Measurements from ENCODE around the gene TIAM2. TPM values are rescaled to one million over a fixed set of nuclear protein-coding genes. Genes with fewer than 3 reads are reported as not detected.
A peak's percentile ranks its signal among the peaks of the same experiment; 100 is the strongest.

Gene TIAM2
- total and polyA plus RNA-seq, 10 of the 15 experiments (the other 5 are each of a cell fraction or from before 2014, with no cell fraction given) = 1.1 to 10.5 (median 2.3) TPM

DNA sequence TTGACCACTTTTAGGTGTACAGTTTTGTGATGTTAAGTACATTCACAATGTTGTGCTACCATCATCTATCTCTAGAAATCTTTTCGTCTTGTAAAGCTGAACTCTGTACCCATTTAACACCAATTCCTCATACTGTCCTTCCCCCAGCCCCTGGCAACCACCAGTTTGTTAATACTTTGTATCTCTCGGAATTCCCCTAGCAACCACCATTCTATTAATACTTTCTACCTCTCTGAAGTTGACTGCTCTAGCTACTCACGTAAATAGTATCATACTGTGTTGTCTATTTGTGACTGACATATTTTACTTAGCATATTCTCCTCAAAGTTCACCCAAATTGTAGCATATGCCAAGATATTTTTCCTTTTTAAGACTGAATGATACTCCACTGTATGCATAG is 186.4 kb downstream of the TIAM2 start (continued):
- TF ChIP-seq, protein P1, sequence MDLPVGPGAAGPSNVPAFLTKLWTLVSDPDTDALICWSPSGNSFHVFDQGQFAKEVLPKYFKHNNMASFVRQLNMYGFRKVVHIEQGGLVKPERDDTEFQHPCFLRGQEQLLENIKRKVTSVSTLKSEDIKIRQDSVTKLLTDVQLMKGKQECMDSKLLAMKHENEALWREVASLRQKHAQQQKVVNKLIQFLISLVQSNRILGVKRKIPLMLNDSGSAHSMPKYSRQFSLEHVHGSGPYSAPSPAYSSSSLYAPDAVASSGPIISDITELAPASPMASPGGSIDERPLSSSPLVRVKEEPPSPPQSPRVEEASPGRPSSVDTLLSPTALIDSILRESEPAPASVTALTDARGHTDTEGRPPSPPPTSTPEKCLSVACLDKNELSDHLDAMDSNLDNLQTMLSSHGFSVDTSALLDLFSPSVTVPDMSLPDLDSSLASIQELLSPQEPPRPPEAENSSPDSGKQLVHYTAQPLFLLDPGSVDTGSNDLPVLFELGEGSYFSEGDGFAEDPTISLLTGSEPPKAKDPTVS (IDR thresholded peaks at IDR 0.05; ENCODE audit: low read depth, low read length) = no peak
- peak; percentile 66 to 88 for TF ChIP-seq EP300 (IDR thresholded peaks at IDR 0.05; ENCODE audit: borderline replicate concordance in 1 of 2, control insufficient read depth in 1 of 2, low read depth in 2 of 2, low read length in 2 of 2)
- no peak for TF ChIP-seq KAT2A (conservative IDR thresholded peaks at IDR 0.05; ENCODE audit: control insufficient read depth, low read depth, low read length)
- TF ChIP-seq MYB (IDR thresholded peaks at IDR 0.05; ENCODE audit: borderline replicate concordance, low read depth, low read length) = no peak
- TF ChIP-seq, protein P2, sequence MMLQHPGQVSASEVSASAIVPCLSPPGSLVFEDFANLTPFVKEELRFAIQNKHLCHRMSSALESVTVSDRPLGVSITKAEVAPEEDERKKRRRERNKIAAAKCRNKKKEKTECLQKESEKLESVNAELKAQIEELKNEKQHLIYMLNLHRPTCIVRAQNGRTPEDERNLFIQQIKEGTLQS (IDR thresholded peaks at IDR 0.05; ENCODE audit: borderline replicate concordance, extremely low read depth, low read depth, low read length) = no peak
- TF ChIP-seq, protein P3, sequence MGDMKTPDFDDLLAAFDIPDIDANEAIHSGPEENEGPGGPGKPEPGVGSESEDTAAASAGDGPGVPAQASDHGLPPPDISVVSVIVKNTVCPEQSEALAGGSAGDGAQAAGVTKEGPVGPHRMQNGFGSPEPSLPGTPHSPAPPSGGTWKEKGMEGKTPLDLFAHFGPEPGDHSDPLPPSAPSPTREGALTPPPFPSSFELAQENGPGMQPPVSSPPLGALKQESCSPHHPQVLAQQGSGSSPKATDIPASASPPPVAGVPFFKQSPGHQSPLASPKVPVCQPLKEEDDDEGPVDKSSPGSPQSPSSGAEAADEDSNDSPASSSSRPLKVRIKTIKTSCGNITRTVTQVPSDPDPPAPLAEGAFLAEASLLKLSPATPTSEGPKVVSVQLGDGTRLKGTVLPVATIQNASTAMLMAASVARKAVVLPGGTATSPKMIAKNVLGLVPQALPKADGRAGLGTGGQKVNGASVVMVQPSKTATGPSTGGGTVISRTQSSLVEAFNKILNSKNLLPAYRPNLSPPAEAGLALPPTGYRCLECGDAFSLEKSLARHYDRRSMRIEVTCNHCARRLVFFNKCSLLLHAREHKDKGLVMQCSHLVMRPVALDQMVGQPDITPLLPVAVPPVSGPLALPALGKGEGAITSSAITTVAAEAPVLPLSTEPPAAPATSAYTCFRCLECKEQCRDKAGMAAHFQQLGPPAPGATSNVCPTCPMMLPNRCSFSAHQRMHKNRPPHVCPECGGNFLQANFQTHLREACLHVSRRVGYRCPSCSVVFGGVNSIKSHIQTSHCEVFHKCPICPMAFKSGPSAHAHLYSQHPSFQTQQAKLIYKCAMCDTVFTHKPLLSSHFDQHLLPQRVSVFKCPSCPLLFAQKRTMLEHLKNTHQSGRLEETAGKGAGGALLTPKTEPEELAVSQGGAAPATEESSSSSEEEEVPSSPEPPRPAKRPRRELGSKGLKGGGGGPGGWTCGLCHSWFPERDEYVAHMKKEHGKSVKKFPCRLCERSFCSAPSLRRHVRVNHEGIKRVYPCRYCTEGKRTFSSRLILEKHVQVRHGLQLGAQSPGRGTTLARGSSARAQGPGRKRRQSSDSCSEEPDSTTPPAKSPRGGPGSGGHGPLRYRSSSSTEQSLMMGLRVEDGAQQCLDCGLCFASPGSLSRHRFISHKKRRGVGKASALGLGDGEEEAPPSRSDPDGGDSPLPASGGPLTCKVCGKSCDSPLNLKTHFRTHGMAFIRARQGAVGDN (IDR thresholded peaks at IDR 0.05) = peak; percentile 45; the same call in 1 of the 2 replicates
- no peak for TF ChIP-seq ZZZ3 (IDR thresholded peaks at IDR 0.05; ENCODE audit: control insufficient read depth, insufficient read length, low read depth)
- no peak for TF ChIP-seq HDGF (IDR thresholded peaks at IDR 0.05)
- TF ChIP-seq, protein P4, sequence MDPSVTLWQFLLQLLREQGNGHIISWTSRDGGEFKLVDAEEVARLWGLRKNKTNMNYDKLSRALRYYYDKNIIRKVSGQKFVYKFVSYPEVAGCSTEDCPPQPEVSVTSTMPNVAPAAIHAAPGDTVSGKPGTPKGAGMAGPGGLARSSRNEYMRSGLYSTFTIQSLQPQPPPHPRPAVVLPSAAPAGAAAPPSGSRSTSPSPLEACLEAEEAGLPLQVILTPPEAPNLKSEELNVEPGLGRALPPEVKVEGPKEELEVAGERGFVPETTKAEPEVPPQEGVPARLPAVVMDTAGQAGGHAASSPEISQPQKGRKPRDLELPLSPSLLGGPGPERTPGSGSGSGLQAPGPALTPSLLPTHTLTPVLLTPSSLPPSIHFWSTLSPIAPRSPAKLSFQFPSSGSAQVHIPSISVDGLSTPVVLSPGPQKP (IDR thresholded peaks at IDR 0.05; ENCODE audit: low read depth, low read length) = no peak
- TF ChIP-seq SMC3 (IDR thresholded peaks at IDR 0.05; ENCODE audit: borderline replicate concordance, low read length) = no peak
- peak; percentile 78; the same call in 1 of the 2 replicates for TF ChIP-seq TBL1XR1 (IDR thresholded peaks at IDR 0.05; ENCODE audit: low read depth, low read length)
- TF ChIP-seq SREBF2 (IDR thresholded peaks at IDR 0.05; ENCODE audit: low read length) = no peak
- TF ChIP-seq POLR2AphosphoS2 (IDR thresholded peaks at IDR 0.05; ENCODE audit: low read depth, low read length) = no peak
- no peak for TF ChIP-seq POU2F2 (IDR thresholded peaks at IDR 0.05; ENCODE audit: borderline replicate concordance, low read depth, low read length)
- TF ChIP-seq MEF2A (IDR thresholded peaks at IDR 0.05; ENCODE audit: insufficient read depth, low read depth, low read length) = peak; percentile 95
- TF ChIP-seq YBX1 (IDR thresholded peaks at IDR 0.05) = no peak
- TF ChIP-seq, protein P5, sequence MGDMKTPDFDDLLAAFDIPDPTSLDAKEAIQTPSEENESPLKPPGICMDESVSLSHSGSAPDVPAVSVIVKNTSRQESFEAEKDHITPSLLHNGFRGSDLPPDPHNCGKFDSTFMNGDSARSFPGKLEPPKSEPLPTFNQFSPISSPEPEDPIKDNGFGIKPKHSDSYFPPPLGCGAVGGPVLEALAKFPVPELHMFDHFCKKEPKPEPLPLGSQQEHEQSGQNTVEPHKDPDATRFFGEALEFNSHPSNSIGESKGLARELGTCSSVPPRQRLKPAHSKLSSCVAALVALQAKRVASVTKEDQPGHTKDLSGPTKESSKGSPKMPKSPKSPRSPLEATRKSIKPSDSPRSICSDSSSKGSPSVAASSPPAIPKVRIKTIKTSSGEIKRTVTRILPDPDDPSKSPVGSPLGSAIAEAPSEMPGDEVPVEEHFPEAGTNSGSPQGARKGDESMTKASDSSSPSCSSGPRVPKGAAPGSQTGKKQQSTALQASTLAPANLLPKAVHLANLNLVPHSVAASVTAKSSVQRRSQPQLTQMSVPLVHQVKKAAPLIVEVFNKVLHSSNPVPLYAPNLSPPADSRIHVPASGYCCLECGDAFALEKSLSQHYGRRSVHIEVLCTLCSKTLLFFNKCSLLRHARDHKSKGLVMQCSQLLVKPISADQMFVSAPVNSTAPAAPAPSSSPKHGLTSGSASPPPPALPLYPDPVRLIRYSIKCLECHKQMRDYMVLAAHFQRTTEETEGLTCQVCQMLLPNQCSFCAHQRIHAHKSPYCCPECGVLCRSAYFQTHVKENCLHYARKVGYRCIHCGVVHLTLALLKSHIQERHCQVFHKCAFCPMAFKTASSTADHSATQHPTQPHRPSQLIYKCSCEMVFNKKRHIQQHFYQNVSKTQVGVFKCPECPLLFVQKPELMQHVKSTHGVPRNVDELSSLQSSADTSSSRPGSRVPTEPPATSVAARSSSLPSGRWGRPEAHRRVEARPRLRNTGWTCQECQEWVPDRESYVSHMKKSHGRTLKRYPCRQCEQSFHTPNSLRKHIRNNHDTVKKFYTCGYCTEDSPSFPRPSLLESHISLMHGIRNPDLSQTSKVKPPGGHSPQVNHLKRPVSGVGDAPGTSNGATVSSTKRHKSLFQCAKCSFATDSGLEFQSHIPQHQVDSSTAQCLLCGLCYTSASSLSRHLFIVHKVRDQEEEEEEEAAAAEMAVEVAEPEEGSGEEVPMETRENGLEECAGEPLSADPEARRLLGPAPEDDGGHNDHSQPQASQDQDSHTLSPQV (IDR thresholded peaks at IDR 0.05) = no peak

Data from GM12878 (cell line).